ENCODE measurements around the gene CNPPD1.

CNPPD1 gene

DNA sequence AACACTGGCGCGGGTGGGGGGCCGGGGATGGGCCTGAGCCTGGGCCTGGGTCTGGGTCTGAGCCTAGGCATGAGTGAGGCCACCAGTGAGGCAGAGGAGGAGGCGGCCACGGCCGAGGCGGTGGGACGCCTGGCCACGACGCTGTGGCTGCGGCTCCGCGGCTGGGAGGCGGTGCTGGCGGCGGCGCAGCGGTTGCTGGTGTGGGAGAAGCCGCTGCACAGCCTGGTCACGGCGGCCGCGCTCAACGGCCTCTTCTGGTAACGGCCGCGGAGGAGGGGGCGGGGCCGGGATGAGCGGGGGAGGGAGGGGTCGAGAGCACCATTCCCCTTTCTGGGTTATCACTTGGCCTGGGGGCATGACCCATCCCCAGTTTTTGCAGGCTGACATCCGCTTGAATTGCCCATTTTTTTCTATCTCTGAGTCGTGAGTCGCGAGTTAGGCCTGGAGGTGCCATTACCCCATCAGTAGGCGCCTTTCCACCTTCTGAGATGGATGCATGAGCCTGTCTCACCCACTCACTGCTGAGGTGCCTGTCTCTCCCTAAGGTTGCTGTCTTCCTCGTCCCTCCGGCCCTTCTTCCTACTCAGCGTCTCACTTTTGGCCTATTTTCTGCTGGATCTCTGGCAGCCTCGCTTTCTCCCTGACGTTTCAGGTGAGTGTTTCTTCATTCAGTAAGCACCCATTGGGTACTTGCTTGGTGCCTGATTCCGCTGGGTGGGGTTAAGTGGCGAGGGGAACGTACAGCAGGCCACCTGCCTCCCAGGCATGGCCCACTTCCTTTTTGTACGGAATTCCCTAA lies 1.9 kb upstream of the CNPPD1 start:
- no peak for DNase-seq

DNA sequence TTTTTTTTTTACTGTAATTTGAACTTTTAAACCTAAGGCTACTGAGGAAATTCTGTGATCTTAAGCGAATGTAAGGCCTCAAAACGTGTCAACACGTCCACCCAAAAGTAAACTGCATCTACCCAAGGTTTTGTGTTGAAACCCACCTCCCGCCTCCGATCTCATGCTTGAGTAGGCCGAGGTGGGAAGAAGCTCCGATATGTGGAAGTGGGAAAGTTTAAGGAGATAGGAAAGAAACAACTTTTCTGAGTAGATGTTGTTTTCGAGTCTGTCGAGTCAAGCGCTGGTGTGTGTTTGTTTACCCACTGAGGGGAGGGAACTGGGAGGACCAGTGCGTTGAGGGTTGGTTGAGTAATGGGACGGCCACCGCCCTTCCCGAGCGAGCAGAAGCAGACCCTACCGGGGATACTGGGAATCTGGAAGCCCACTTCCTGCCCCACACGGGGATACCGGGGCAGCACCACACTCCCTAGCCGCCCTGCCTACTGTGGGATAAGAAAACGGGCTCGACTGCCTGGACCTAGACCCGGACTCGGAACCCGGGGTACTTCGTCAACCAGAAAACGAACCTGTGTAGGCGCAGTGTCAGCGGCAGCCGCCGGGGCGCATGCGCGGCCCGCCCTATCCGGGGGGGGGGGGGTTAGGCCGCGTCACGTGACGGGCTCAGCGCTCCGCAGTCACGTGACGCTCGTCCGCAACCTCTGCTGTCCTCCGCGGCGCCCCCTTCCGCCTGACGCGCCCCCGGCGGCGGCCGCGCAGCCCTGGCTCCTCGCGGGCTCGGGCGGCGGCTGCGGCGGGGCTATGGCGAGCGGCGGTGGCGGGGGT lies 1.0 kb upstream of the CNPPD1 start, which contains the start of gene RETREG2:
TSS of gene RETREG2 (plus strand) at position 724 of the 825 bp plus-strand sequence. CDS start at position 802, 78 bp downstream.
- no peak for DNase-seq

DNA sequence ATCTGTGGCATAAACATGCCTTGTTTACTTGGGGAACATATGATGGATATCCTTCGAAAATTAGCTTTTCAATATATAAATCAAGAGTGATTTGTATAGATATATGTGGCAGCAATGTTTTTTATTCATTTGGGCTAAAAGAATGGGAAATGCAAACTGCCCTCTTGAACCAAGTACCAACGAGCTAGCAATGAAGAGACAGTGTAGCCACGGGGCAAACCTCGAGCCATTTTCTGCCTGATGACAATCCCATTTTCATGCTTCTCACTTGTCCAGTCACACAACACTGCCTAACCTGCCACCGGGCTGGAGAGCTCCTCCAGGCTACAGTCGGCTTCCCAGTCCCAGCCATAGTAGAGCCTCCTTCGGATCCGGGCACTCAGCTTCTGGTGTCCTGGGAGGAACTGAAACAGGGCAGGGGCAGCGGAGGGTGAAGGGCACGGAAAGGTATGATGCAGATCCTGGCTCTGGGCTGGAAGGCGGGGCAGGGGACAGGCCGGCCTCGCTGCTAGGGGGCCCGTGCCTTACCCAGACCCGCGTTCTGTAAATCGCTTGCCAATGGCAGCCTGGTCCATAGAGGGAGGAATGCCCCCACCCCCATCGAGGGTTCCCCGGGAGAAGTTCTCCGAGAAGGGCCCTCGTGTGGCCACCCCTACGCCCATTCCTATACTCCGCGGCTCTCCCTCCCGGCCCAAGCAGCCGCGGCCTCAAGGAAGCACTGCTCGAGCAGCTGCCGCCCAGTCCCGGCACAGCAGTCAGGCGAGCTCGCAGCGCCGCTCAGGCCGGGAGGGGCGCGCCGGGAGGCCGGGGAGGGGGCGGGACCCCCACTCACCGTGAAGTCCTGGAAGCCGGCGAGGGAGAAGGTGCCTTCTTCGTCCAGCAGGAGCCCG lies 552 bp downstream of the CNPPD1 start:
- DNase-seq = no peak

DNA sequence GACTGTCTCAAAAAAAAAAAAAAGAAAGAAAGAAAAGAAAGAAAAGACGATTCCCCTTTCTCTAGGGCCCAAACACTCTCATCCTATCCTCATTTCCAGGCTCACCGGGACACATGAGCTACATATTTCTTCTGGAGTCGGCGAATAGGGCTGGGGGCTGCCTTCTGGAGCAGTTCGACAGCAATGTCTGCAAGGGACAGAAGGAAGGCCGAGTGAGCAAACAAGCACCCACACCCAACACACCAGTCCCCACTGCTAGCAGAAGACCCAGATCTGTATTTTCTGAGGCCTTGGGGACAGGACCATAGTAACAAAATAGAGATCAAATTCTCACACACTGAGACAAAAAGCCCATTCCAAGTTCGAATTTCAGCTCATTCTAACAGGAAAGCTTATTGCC lies 1.2 kb downstream of the CNPPD1 start:
- no peak for DNase-seq

DNA sequence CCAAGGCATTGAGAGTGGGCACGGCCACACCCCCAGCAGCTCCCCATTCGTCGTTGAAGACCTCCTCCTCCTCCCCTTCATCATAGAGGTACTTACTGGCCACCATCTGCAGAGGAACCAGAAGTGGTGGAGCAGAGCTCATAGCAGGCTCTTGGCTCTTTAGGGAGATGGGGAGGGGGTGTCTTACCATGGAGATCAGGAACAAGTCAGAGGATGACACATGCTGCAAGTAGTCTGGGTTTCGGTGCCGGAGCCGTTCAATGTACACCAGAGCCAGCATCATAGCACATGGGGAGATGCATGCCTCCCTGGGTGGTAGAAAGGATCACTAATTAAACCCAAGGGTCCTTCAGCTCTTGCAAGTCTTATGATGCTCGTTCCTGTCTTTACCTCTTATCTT lies 1.9 kb downstream of the CNPPD1 start:
- DNase-seq = no peak

DNA sequence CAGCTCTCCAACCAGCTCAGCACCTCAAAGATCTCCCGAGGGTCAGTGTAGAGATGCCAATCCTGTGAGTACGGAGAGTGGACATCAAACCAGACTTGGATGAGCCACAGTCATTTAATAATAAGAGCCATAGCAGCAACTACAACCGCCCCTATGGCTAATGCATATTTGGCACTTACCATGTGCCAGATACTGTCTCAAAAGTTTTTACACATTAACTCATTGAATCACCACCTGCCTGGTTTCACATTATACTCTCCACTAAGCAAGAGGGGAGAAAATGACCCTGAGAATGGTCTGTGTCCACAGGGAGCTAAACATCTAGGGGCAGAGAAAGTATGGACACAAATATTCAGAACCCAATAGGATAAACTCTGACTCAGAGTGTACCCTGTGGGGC lies 2.6 kb downstream of the CNPPD1 start:
- no peak for DNase-seq

DNA sequence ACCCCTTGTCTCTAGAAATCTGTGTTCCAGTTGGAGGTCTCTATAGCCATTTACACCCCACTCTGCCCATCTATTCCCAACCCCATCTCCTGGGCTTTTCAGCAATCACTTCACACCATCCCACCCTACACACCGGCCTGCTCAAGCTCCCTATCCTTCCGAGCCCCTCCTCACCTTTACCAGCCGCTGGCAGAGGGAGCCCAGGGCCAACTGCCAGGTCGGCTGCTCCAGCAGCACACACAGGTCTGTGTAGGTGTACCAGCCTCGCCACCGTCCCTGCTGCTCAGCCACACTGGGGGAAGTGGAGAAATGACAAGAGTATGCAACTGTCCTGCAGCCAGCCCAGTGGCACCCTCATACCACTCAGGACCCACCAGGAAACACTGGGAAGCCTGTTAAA lies 3.5 kb downstream of the CNPPD1 start:
- DNase-seq = no peak

DNA sequence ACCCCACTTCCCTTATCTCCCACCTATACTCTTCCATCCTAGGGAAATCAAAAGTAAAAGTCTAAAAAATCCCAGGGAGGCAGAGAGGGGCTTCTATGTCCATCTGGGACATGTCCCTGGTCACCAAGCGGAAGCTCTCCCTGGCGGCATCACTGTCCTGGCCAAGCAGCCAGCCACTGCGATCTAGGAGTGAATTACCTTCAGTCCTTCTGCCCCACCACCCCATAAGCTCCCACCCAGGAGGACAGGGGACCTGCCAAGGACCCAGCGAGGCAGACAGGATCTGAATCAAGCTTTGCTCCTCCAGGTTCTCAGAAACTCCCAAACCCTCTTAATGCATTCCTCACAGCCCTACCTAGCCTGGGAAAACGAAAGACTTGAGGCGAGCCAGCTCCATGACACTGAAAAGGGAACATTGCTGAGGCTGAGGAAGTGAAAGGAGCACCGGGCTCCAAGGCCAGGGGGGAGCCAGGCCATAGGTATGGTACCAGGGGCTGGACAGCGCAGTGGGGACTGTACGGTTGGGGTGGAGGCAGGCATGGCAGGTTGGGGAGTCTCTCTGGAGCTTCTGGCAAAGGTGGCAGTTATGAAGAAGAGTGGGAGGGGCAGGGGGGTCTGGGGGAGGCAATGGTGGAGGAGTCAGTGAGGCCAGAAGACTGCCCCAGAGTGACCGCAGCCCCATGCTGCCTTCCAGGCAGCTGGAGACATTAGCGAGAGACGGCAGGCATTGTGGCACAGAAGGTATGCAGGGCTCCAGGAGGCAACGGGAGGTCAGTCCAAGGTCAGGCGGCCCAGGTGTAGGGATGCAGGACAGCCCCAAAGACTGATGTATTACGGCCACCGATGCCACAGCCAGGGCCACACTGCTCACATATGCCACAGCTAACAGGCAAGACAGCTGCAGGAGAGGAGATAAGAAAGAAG lies 4.2 kb downstream of the CNPPD1 start:
- no peak for DNase-seq

DNA sequence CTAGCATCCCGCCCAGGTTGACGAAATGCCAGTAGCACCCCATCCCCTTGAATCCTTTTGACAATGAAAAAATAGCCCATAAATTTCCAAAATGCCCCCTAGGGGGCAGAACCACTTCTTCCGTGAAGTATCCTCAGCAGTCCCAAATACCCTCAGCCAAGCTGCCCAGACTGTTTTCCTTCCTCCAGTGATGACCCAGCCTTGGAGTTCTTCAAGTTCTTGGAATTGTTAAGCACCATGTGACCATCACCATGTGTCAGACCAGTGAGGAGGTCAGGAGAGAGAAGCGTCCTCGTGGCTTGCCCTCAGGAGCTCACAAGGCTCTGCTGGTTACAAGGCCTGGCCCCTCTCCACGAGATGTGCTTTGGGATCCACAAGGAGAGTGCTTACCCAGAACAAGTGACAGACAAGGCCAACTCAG lies 5.5 kb downstream of the CNPPD1 start:
- no peak for DNase-seq

DNA sequence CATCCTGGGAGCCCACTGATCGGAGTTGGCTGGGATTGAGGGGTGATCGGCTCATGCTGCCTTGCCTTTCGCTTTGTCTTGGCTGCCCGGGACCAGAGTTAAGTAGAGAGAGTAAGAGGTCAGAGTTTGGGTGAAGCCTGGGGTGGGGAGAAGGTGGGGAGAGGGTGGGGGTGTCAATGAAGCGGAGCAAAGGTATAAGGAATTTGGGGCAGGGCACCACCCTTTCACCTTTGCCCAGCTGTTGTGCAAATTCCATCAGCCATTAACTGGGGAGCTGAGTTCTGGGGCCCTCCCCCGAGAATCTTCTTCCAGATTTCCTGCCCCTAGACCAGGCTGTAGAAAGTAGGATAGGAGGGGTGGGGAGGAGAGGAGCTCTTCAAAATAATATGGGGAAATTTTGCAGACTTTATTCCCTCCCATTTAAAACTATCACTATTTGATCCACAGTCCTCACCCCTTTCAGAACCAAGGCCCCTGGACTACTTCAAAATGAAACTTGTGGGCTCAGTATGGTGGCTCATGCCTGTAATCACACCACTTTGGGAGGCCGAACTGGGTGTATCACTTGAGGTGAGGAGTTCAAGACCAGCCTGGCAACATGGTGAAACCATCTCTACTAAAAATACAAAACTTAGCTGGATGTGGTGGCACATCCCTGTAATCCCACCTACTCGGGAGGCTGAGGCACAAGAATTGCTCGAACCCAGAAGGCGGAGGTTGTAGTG lies 6.6 kb downstream of the CNPPD1 start, which contains the start of gene SLC23A3:
TSS of gene SLC23A3 (minus strand) at position 100 of the 725 bp plus-strand sequence. CDS start at position 55, 45 bp downstream.
- DNase-seq = no peak

DNA sequence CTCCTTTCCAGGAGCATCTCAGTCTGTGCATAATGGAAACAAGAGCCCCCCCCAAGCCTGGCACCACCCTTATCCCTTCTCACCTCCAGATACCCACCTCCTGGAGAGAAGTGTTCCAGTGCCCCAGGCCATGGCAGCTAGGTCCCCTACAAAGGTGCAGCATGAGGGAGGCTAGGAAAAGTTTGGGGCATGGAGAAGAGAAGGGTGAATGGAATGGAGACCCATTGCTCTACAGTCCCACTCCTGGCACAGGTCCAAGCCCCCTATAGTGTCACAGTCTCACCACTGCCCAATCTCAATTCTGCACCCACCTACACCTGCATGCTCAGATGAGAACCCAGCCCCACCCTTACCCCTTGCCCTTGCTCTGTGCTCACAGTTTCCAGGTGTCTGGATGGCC lies 7.8 kb downstream of the CNPPD1 start:
- no peak for DNase-seq

DNA sequence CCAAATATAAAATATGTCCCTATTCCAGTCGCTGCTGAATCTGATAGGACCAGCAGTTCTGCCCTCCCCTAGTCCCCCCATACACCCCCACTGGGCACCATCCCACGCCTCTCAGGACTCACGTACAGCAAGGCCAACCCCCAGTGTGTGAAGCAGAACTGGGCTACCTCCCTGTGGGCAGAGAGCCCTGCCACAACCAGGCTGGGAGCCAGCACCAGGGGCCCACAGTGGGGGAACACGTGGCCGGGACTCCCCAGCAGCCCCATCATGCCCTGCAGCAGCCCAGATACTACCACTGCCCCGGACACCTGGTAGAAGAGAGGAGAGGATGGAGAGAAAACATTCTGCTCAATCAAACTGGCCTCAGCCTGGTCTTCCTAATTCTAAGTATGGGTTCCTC lies 8.2 kb downstream of the CNPPD1 start:
- DNase-seq = no peak

DNA sequence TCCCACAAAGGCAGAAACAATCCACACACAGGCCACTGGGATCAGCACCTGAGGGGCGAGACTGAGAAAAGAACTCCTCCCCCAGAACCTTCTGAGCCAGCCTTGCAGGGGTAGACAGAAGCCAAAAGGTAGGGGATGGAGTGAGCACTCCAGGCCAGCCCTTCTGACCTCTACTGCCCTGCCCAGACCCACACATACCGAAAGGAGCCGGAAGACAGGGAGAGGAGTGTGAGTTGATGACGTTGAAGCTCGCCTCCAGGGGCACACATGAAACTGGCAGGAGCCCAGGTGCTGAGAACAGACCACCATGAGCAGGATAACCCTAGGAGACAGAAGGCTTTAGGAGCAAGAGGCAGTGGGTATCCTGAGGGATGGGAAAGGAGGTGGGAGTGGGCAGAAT lies 8.7 kb downstream of the CNPPD1 start:
- DNase-seq = no peak

DNA sequence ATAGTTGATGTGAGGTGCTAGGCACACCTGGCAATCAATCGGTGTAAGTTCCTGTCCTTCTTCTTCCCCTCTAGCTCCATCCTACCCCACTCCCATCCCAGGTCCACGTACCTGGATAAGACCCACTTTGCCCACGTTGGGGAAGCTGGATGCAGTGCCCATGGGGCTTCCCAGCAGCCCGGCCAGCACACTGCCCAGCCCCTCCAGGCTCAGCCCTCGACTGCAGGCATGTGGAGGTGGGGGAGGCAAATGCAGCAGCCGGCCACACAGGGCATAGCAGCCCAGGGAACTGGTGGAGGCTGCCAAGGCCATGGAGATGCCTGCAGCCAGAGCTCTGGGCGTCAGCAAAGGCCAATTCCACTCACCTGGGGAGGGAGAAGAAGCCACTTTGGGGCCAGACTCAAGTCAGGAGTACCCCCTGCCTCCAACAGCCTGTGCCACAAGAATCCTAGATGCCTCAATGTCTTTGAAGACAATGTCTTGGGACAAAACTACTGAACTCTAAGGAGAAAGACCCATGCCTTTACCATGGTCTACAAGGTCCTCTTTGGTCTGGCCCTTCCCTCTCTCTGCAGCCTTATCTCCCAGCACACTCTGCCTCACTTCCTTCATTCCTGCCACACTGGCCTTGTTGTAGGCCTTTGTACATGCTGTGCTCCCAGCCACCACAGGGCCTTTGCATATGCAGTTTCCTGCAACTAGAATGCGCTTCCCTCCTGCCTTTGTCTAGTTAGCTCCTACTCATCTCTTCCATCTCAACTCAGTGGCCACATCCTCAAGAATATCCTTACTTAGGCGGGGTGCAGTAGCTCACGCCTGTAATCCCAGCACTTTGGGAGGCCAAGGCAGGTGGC lies 11.4 kb downstream of the CNPPD1 start:
- DNase-seq = no peak

DNA sequence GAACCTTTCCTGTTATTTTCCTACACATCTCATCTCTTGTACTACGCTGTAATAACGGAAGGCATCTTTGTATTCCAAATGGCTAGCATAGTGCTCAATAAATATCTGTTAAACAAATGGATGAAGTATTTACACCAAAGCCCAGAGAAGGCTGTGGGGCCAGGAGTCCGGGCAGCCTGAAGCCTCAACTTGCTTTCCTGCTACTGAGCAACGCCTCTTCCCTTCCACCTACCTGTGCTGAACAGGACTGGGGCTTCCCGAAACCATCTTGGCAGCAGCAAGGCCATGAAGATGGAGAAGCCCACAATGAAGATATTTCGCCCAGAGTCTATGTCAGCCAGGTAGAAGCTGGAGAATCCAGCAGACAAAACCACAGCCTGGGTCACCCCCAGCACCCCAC lies 13.6 kb downstream of the CNPPD1 start:
- DNase-seq = no peak

DNA sequence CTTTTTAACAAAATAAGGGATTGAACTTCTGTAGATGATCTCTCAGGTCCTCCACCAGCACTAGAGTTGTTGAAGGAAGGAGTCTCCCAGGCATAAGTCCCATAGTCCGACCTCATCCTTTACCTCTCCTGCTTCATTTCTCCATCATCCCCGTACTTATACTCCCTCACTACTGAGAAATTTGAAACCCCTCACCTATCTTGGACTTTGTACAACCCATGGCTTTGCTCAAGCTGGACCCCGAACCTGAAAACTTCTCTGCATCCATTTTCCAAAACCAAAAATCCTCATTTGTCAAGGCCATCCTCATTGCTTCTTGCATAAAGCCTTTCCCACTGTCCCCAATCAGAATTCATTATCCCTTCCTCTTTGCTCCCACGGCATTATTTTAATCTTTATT lies 15.6 kb downstream of the CNPPD1 start:
- no peak for DNase-seq

DNA sequence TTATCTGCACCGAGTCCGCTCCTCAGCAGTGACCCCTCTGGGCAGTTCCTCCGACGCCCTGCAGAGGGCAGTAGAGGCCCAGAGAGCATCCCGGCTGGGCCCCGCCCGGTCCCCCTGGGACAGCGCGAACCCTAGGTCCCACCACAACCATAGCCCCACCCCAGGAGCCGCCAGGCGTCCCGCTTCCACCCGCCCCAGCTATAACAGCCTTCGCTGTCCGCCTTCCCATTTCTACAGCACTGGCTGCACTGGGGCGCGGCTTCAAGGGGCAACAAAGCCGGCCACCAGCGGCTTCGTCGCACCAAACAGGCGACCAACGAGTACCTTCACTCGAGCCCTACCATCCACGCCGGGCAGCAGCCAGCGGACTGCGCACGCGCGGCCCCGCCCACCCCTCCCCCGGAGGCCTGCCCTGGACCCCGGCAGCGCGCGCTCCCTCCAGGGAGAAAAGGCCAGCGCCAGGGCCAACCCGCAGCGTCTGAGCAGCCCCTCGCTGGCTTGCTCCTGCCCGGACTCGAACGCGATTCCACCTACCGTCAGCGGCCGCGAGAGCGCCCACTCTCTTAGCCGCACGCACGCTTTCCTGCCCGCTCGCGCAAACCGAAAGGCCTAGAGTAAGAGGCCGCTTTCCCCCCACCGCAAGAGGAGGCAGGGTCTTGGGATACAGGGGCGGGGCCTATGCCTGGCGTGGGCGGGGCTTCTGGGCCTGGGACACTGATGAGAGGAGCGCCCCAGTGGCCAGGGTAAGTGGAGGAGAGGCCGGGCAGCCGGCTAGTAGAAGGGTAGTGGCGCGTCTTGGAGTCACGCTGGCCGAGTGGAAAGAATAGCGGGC lies 16.3 kb downstream of the CNPPD1 start, which contains the start of gene NHEJ1:
TSS of gene NHEJ1 (minus strand) at position 630 of the 832 bp plus-strand sequence. CDS start 2,453 bp downstream, outside the sequence.
- DNase-seq = peak; percentile 36

DNA sequence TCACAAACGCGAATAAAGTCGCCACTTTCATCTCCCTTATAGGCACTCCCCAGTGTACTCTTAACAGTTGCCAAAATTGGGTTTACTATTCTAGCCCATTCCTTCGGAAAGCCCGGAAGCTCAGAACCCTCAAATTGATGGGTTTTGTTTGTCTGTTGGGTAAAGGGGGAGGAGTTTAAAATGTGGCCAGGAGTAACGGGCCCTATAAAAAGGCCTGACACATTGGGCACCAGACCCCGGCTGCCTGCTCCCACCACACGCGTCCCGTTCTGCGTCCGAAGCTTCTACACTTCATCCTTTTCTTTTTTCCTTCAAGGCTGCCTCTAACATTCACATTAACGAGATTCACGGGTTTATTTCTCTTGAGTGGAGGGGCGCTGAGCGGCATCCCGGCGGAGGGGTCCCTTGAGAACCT lies 16.9 kb downstream of the CNPPD1 start:
- no peak for DNase-seq

DNA sequence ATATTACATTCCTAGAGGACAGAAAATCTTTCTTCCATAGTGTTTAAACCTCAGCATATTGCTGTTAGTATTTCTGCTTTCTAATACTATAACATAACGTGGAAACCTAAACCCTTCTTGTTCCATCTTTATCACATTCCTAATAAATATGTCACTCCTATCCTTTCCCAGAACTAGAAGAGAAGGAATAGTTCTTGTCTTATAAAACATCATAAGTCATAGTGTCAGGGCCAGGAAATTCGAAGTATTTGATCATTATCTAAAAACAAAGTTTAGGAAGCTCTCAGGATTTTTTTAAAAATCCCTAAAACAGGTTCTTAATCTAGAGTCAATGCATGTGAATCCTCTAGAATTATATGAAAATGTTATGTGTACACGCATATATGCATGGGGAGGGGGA lies 18.1 kb downstream of the CNPPD1 start:
- DNase-seq = no peak

Data from NCI-H2107 (cell line).